ENCODE data around the gene MUTYH. TPM values are rescaled to one million over a fixed set of nuclear protein-coding genes. Genes with fewer than 3 reads are reported as not detected.

The MUTYH gene
- total RNA-seq, 3 donors from 2014 or later, result 16.8 to 26.2 (median 25.8) TPM

DNA sequence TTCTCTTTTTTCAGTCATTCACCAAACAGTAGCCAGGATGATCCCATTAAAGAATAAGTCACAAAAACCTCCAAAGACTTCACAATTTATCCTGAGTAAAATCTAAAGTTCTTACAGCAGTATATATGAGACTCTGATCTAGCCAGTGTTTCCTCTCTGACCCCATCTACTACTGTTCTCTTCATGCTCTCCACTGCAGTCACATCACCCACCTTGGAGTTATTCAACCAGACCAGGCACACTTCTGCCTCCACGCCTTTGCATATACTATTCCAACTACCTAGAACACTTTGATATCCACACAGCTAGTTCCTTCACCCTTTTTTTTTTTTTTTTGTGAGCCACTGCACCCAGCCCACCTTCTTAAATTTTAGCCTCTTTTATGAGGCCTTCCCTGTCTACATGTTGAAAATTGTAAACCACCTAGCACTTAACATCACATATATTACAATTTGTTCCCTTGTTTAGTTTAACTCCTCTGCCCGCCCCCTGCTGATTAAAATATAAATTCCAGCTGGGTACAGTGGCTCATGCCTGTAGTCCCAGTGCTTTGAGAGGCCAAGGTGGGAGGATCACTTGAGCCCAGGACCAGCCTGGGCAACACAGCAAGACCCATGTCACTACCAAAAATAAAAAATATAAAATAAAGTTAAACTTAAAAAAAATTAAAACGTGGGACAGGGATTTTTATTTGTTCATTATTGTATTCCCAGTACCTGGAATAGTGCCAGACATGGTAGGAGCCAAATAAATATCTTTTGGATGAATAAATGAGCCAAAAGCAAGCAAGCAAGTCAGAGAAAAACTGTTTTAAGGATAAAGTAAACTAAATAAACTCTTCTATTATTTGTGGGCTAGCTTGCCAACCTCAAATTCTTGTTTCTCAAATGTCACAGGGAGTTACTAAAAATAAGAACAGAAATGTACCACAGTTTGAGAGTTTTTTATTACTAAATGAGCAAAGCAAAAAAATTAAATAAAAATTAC lies 35.2 kb upstream of the MUTYH start:
- H3K36me3 ChIP-seq, result no peaks in the 10 kb centered on the region
- no peaks in the 10 kb centered on the region for H3K27me3 ChIP-seq
- no peaks in the 10 kb centered on the region for H3K9me3 ChIP-seq
- no peak overlapping the region for H3K27ac ChIP-seq
- DNase-seq (ENCODE audit: low spot score in 2 of 2), result no peak
- H3K4me1 ChIP-seq, result no peaks in the 10 kb centered on the region
- TF ChIP-seq, protein P1, sequence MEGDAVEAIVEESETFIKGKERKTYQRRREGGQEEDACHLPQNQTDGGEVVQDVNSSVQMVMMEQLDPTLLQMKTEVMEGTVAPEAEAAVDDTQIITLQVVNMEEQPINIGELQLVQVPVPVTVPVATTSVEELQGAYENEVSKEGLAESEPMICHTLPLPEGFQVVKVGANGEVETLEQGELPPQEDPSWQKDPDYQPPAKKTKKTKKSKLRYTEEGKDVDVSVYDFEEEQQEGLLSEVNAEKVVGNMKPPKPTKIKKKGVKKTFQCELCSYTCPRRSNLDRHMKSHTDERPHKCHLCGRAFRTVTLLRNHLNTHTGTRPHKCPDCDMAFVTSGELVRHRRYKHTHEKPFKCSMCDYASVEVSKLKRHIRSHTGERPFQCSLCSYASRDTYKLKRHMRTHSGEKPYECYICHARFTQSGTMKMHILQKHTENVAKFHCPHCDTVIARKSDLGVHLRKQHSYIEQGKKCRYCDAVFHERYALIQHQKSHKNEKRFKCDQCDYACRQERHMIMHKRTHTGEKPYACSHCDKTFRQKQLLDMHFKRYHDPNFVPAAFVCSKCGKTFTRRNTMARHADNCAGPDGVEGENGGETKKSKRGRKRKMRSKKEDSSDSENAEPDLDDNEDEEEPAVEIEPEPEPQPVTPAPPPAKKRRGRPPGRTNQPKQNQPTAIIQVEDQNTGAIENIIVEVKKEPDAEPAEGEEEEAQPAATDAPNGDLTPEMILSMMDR (IDR thresholded peaks at IDR 0.05), result no peak
- TF ChIP-seq POLR2A (IDR thresholded peaks at IDR 0.05) (no peak), POLR2AphosphoS5 (IDR thresholded peaks at IDR 0.05) (no peak)
- no peak overlapping the region for H3K4me3 ChIP-seq
- intact Hi-C loops (cut with DNase I; ENCODE audit: low total_unique reads), result no loop called here

DNA sequence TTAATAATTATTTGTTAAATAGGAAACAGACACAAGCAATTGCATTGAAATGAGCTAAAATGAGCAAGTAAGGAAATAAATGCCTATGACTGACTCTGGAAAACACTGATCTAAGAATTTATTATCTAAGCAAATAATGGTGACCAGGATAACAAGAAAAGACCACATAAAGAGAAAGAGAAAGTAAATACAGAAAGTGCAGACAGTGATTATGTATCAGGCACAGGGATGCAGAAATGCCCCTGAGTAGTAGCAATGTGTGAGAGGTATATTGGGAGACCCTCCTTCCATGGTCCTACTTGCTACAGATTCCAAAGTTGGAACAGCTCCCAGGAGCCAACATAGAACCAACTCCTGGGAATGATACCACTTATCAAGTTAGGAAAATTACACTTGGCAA lies 33.3 kb upstream of the MUTYH start:
- intact Hi-C loops (cut with DNase I; ENCODE audit: low total_unique reads), result no loop called here

DNA sequence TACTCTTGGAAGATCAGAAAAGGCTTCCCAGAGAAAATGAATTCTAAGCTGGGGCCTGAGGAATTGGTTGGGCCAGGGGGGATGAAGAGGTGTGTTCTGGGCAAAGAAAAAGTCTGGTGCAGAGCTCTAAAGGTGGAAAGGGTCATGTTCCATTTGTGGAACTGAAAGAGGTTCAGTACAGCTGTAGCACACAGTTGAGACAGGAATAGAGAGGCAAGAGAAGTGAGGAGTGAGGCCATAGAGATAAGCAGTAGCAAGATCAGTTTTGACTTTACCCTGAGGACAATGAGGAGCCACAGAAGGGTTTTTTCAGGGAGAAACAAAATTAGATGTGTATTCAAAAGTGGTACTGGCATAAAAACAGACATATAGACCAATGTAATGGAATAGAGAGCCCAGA lies 30.3 kb upstream of the MUTYH start:
- Histone ChIP-seq H3K36me3 (no peaks in the 10 kb centered on the region), H3K4me1 (no peaks in the 10 kb centered on the region), H3K4me3 (no peak overlapping the region), H3K27ac (no peak overlapping the region), H3K27me3 (no peaks in the 10 kb centered on the region), H3K9me3 (no peaks in the 10 kb centered on the region)
- intact Hi-C loops (cut with DNase I; ENCODE audit: low total_unique reads), result no loop called here
- TF ChIP-seq POLR2AphosphoS5 (IDR thresholded peaks at IDR 0.05) (no peak), POLR2A (IDR thresholded peaks at IDR 0.05) (no peak)
- TF ChIP-seq, protein P1 (IDR thresholded peaks at IDR 0.05), result no peak
- no peak for DNase-seq (ENCODE audit: low spot score in 2 of 2)

More for the DNA sequence above, 33.3 kb upstream of the MUTYH start:
- Histone ChIP-seq H3K27me3 (no peaks in the 10 kb centered on the region), H3K4me3 (no peak overlapping the region), H3K27ac (no peak overlapping the region), H3K36me3 (no peaks in the 10 kb centered on the region), H3K4me1 (no peaks in the 10 kb centered on the region), H3K9me3 (no peaks in the 10 kb centered on the region)
- no peak for DNase-seq (ENCODE audit: low spot score in 2 of 2)
- TF ChIP-seq POLR2A (IDR thresholded peaks at IDR 0.05) (no peak), POLR2AphosphoS5 (IDR thresholded peaks at IDR 0.05) (no peak)
- TF ChIP-seq, protein P1 (IDR thresholded peaks at IDR 0.05), result no peak

DNA sequence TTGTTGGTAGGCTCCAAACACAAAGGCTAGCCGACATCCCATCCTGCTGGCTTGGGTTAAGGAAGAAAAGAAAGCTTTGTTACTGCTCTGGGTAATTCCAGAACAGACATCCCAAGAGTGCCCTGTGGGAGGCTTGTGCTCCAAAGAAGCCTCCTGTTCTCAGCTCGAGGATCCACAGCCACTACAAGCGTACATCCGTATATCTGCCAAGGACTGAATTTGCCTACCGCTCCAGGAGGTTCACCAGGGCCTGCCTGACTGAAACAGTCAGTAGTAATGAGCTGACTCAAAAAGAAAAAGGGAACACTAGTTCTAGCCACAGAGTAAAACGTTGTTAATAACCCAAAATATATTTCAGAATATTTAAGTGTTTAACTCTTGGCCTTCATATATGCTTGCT lies 24.8 kb upstream of the MUTYH start:
- TF ChIP-seq POLR2A (IDR thresholded peaks at IDR 0.05) (no peak), POLR2AphosphoS5 (IDR thresholded peaks at IDR 0.05) (no peak)
- TF ChIP-seq, protein P1 (IDR thresholded peaks at IDR 0.05), result no peak
- peak overlapping the region in 1 of 2 donors; percentile 15 for H3K27ac ChIP-seq
- no peaks in the 10 kb centered on the region for H3K9me3 ChIP-seq
- no peaks in the 10 kb centered on the region for H3K36me3 ChIP-seq
- no peaks in the 10 kb centered on the region for H3K27me3 ChIP-seq
- DNase-seq (ENCODE audit: low spot score in 2 of 2), result no peak
- H3K4me1 ChIP-seq, result peaks cover 0 to 9% of the 10 kb centered on the region in 2 donors
- intact Hi-C loops (cut with DNase I; ENCODE audit: low total_unique reads), result loop anchor here (5.0 kb wide), 1 partner anchor 747 kb away; no protein-coding TSS in a partner anchor
- H3K4me3 ChIP-seq, result no peak overlapping the region

DNA sequence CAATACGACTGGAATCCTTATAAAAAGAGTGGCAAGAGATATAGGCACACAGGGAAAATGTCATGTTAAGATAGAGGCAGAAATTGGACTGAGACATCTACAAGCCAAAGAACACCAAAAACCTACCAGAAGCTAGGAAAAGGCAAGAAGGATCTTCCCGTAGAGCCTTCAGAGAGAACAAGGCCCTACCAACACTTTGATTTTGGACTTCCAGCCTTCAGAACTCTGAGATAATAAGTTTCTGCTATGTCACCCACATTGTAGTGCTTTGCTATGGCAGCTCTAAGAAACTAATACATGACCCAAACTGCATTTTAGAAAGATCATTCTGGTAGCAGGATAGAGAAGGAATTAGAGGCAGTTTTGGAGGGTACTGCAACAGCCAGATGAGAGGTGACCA lies 24.1 kb upstream of the MUTYH start:
- TF ChIP-seq, protein P1 (IDR thresholded peaks at IDR 0.05), result no peak
- no peak for TF ChIP-seq POLR2A (IDR thresholded peaks at IDR 0.05)
- H3K4me1 ChIP-seq, result peaks cover 0 to 11% of the 10 kb centered on the region in 2 donors
- no peak overlapping the region for H3K4me3 ChIP-seq
- DNase-seq (ENCODE audit: low spot score in 2 of 2), result no peak
- no peaks in the 10 kb centered on the region for H3K9me3 ChIP-seq
- H3K27me3 ChIP-seq, result no peaks in the 10 kb centered on the region
- intact Hi-C loops (cut with DNase I; ENCODE audit: low total_unique reads), result no loop called here
- H3K36me3 ChIP-seq, result no peaks in the 10 kb centered on the region
- H3K27ac ChIP-seq, result no peak overlapping the region
